Daoy (cell line): ENCODE data around the gene GALNT2. TPM values are rescaled to one million over a fixed set of nuclear protein-coding genes. Genes with fewer than 3 reads are reported as not detected.

Experiments
- DNase-seq: peaks from one replicate; pipeline ENCODE4 v3.0.0-alpha.2; 2015; ENCODE audit warnings: low read depth
- total RNA-seq: library from RNA; depleted of rRNA; stranded (reverse); fragments of >200 nt; shearing (Covaris generic); gene quantifications from 2 replicates; pipeline ENCODE4 v1.2.3, GENCODE V29; 2014

The GALNT2 gene
- total RNA-seq, 1 experiment from 2014 or later: 63.1 TPM

DNA sequence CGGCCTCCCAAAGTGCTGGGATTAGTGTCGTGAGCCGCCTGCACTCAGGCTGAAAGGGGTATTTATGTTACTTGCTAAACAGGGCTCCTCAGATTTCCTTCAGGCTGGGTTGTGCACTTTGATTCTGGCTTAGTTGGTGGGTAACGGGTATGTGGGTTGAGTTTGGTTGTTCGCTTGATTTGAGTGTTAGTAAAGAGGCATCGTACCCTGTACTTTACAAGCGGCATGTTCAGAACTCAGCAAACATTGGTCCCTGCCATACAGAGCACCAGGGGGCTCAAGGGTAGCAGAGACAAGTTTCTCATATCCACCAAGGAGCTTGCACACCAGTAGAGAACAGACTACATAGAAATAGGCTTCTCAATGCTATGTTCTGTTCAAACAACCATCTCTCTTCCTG, 211.3 kb downstream of the GALNT2 start:
- DNase-seq: no peak

DNA sequence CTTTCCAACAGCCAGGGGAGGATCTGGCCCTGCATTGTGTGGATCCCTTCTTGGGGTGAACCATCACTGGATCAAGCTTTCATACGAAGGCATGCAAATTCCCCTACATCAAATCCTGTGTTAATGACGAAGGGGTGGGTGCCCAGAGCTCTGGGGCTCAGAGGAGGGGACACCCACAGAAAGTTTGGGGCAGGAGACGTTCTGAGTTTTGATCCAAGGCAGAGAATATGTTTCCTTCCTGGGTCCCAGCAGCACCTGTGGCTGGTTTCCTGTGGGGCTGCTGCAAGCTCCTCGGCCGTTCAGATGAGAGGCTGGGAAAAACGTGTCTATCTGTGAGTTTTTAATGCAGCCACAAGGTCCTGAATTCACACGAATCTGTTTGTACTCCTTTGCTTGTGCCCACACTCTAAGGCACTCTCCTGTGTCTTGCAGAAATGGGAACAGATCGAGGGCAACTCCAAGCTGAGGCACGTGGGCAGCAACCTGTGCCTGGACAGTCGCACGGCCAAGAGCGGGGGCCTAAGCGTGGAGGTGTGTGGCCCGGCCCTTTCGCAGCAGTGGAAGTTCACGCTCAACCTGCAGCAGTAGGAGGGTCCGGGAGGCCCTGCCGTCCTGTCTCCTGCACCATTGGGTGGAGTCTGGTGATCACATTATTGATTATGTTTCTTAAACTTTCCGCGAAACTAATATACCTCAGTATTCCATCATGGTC, 212.0 kb downstream of the GALNT2 start:
- DNase-seq: no peak

DNA sequence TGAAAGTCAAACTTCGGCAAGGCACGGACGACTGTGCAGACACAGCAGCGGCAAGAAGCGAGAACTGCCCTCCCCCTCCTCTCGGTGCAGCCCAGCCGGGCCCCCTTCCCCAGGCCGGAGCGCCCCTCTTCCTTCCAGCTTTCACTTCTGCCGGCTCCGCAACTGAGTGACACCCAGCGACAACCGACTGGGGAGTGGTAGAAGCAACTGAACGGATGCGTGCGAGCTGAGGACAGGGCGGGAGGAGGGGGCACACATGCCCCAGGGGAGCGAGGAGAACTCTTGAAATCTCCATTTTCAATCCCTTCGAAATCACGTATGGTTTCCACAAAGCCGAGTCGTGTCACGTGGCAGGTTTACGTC, 212.5 kb downstream of the GALNT2 start:
- DNase-seq: no peak

DNA sequence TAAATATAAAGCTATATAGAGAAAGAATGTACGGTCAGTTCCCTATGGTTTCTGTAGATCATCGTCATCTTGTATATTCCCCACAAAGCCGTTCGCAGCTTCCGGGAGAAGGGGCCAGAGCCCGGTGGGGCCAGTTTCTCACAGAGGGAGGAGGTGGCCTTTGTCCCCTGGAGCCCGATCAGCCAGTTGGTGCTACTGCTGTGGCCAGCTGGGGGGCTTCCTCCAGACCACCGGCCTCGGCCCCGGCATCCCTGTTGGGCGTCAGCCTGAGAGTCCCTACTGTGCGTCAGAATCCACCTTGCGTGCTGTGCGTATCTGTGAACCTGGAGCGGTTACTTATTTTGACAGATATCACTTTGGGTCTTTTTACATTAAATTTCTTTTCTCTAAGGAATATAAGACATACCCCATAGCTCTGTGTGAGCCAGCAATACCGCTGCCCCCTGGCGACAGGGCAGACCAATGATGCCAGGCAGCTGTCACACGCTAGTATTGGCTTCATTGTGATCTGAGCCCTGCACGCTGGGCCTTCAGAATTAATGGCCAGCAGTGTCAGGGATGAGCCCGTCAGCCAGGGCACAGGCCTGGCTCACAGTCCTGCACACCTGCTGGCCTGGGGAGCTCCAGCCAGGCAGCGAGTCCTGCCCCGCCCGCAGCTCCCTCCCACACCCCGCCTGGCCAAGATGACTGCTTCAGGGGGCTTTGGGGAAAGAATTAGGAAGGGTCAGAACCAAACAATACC, 213.2 kb downstream of the GALNT2 start:
- DNase-seq: no peak

DNA sequence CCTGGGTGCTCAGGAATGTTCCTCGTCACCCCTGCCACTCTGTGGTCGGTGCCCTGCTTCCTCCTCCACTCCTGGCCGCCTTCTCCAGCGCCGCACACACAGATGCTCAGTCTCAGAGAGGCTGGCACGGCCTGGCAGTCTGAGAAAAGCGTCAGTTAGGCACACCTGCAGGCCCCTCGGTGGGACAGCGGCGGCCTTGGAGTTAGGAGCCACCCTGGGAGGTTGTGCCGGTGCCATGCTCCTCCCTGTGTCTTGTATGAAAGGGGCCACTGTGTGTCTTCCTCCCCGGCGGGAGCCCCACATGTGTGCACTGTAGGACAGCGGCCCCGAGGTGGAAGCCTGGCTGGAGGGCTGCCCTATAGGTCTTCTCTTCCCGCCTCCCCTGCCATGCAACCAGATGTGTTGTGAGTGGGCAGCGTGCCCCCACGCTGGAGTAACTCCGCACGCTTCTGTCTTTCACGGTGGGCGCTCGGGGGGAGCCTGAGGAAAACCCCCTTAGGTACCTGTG, 213.9 kb downstream of the GALNT2 start:
- no peak for DNase-seq

DNA sequence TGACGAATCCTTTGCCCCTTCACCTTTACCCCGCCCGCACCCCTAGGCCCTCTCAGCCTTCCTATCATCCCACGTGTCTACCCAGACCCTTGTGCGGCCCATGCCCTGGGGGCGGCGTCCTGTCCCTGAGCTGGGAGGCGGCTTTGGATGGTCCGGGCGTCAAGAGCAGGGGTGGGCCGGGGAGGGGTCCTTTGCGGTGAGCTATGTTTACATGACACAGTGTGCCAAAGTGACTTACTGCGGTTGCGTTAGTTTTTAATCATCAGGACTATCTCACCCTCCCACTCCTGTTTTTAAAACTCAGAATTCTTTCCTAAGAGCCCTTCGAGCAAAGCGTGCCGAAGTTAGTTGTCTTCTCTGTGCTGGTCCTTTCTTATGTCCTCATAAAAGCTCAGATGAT, 214.5 kb downstream of the GALNT2 start:
- no peak for DNase-seq

DNA sequence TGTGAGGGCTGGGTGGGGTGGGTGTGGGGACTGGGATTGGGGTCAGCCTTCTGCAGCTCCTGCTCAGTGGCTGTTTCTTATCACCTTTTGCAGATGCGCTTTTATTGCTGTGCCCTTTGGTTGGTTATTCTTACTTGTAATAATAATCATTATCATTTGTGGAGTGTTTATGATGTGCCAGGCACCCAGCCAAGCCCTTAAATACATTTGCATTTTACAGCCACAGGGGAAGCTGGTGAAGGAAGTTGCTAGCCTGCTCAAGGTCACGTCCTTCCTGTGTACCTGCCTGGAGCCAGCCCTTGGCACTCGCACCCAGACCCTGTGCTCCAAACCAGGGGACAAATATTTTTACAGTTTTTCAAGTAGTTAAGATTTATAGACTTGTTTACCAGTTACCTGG, 215.1 kb downstream of the GALNT2 start:
- no peak for DNase-seq

DNA sequence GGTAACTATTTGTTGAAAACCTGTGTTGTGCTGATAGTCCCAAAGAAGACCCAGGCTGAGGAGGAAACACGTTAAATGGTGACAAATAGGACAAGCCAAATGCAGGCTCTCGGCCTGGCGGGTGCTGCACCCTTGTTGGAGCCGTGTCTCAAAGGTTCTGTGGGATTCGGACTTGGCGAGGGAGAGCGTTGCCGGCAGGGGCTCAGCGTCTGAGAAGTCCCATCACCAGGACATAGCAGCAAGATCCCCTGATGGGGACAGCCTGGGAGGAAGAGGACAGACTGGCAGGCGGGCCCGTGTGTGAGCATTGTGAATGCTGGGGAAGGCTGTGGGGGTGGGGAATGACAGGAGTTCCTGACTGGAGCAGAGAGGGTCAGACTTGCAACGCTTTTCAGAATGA, 216.6 kb downstream of the GALNT2 start:
- no peak for DNase-seq

DNA sequence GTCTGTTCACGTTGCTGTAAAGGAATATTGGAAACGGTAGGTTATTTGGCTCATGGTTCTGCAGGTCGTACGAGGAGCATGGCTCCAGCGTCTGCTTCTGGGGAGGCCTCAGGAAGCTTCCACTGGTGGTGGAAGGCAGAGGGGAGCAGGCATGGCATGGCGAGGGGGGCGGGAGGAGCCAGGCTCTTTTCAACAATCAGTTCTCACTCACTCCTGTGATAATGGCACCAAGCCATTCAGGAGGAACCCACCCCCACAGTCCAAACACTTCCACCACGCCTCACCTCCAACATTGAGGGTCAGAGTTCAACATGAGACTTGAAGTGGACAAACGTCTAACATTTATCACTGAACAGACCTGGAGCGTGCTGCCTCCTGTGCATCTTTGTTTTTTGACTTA, 217.9 kb downstream of the GALNT2 start:
- no peak for DNase-seq

DNA sequence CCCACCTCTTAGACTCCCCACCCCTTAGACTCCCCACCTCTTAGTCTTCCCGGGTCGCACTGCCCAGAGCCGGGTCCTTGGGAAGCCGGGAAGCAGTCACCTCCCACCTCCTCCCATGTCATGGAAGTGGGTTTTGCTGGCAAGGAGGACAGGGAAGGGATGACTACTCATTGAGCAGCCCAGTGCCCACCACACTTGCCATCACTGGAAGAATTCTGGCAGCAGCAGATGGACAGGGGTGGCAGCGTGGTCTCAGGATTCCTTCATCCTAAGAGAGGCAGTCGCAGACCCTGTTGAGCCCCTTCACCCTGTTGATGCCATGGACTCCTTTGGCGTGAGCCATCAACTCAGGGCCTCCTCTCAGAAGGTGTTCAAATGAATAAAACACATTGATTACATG, 218.3 kb downstream of the GALNT2 start:
- DNase-seq: no peak

DNA sequence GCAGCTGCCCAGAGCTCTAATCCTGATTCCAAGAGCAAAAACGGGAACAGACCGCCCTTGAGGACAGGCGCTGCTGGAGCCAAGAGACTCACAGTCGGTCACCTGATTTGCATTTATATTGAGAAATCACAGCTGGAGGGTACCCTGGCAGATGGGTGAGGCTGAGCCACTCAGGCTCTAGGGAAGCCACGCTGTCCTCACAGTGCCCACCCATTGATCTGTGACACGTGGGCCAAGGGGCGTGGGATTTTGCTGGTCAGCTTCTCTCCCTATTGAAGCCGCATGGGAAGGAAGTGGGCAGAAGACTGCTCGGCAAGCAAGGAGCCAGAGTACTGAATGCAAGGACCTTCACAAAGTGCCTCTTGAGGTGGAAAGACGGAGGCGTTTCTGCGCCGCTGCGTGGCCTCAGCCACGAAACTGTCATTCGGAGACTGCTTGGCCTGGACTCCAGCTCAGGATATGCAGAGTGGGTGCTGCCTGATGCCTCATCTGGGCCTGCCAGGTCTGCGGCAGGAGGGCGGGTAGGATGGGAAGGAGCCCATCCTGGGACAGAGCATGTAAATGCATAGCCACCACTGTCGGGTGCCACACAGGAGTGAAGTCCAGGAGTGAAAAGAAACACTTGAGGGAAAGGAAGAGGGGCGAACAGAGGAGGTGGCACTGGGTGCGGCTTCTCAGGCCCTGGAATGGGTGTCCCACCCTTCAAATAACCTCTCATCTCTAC, 219.3 kb downstream of the GALNT2 start:
- no peak for DNase-seq

DNA sequence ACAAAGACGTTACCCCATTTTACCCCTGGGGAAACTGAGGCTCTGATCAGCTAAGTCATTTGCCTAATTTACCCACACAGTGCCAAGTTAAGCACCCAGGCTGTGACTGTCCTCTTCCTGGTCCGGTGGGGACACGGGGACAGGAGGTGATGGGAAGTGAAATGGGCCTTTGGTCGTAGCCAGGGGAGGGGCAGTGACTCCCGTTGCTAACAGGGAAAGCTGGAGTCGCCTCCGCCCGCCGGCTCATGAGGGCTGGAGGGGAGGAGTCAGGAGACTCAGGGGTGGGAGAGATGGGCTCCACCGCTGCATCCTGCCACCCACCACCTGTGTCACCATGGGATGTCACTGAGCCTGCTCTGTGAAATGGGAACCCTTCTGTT, 219.8 kb downstream of the GALNT2 start:
- DNase-seq: no peak

DNA sequence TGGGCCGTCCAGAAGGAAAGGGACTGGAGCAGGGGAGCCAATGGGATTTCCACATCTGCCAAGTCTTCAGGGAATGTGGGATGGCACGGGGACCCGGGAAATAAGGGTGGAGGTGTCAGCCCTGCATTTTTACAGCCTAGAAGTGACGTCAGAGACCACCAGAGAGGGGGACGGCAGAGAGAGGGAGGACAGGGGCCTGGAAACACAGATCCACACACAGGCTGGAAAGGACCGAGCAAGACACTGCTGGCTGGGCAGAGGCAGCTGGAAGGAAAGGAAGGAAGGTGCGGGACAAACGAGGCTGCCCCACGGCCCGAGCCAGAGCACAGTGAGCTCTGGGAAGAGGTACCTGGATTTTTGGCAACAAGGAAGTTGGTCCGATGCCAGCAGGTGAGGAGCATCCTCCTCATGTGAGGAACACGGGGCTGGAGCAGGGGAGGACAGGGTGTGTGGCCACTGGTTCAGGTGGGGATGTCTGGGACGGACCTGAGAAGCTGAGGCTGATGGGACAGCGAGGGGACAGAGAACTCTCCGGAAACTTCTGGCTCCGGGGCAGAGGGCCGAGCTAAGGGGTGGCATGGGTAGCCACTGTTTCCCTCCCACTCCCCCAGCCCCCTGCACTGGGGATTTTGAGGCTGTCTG, 220.8 kb downstream of the GALNT2 start:
- DNase-seq: no peak

DNA sequence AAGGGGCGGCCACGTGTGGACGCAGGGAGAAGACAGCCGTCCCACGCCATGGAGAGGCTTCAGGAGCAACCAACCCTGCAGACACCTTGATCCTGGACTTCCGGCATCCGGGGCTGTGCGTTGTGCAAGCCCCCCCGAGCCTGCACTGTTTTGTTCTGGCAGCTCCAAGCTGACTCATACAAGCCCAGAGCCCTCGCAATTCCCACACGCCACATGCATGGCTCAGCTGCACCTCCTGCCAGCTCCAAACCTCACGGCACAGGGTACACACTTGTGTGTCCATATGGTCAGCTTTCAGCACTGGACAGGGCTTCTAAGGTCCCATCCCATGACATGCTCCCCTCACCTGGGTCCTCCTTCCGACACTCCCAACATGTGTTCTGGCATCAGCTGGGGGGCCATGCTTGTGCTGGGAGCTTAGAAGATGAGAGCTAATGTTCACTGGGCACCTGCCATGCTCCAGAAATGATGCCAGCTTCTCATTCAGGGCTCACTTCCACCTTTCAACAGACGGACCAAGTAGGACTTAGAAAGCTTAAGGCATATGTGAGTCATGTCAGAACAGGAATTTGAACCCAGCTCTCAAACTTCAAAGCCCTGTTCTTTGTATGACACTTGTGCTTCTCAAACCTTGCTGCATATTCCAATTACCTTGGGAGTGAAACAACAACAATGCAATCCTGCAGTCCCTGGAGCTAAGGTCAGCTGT, 221.8 kb downstream of the GALNT2 start:
- peak; percentile 75 for DNase-seq

DNA sequence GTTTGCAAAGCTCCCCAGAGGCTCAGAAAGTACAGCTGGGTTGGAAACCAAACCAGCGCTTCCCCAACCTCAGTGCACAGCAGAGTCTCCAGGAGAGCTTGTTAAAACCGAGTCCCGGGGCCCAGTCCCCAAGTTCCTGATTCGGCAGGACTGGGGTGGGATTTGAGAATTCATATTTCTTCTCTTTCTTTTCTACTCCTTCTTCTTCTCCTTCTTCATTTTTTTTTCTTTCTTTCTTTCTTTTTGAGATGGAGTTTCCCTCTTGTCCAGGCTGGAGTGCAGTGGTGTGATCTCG, 222.3 kb downstream of the GALNT2 start:
- no peak for DNase-seq

DNA sequence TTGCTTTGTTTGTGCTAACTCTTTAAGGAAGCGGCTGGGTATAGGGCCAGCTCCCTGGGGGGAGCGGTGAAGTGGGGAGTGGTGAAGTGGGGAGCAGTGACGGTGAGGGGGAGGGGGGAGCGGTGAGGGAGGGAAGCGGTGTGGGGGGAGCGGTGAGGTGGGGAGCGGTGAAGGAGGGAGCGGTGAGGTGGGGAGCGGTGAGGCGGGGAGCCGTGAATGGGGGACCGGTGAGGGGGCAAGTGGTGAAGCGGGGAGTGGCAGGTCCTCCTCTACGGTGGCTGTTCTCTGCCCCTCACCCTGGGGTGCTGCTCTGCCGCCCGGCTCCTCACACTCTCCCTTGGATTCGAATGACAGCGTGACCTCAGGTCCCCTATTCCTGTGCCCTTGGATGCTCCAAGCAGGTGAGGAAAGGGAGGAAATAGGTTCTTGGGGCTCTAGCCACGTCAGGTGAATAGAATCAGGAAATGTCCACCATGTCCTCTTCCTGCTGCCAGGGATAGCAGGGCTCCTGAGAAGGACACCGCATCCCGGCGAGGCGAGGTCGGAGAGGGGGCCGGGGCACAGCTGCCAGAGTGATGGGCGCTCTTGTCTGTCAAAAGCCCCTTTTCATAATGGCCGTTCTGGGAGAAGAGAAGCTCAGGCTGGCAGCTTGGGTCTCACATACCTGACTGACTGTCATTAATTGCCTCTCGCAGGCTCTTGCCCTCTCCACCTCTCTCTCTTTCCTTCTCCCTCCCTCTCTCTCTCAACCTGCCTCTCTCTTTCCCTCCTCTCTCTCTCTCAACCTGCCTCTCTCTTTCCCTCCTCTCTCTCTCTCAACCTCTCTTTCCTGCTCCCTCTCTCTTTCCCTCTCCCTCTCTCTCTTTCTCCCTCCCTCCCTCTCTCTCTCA, 224.9 kb downstream of the GALNT2 start:
- no peak for DNase-seq

DNA sequence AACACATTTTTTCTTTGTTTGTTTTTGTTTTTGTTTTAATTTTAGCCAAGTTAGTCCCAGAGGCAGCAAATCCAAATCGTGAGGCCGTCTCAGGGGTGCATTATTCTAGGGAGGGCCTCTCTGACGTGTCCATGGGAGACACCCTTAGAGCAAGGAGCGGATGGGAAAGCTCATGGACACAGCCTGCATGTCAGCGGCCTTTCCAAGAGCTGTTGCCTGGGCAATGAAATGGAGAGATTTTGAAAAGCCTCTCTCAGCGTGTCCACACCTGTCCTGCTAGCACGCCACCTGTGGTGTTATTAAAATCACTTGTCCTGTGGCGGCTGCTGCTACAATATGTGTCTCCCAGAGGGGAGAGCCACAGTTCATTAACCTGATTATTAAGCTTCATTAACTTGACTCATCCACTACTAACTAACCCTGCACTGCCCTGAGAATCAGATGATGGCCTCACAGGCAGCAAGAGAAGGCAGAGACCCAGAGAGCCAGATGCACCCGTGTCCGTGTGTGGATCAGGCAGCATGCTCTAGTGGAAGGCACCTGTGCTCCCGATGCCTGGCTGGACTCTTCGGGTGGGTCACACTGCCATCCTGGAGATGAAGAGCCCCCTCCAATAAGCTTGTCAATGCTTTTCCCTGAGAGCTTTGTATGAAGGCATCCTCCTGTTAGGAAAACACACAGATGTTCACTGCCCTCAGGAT, 225.8 kb downstream of the GALNT2 start:
- no peak for DNase-seq

DNA sequence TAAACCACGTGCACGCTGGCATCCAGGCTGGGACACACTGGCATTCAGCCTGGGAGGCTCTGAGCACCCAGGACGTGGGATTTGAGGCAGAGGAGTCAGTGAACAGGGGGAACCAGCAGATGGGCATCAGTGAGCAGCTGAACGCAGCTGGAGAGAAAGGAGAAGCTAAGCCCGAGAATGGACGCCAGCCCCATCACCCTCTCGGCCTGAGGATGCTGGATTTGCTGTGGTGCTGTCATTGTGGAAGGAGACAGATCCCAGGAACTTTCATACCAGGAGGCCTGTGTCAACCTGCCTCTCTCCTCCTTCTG, 226.3 kb downstream of the GALNT2 start:
- no peak for DNase-seq

DNA sequence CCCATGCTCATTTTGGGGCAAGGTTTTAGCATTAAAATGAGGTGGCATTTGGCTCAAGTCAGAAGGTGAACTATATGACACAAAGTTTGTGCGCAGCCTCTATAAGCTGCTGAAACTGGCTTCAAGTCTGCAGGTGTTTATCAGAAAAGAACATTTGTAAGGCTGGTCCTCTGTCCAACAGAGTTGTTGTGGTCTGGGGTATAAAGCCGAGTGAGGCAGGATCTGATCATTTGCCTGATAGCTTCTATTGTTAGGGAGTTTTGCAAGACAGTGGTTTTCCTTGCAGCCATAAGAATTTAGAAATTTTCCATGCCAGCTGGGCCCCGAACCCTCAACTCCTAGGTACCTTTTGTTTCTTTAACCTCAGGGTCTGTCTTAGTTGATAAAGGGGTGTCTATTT, 228.3 kb downstream of the GALNT2 start:
- no peak for DNase-seq

DNA sequence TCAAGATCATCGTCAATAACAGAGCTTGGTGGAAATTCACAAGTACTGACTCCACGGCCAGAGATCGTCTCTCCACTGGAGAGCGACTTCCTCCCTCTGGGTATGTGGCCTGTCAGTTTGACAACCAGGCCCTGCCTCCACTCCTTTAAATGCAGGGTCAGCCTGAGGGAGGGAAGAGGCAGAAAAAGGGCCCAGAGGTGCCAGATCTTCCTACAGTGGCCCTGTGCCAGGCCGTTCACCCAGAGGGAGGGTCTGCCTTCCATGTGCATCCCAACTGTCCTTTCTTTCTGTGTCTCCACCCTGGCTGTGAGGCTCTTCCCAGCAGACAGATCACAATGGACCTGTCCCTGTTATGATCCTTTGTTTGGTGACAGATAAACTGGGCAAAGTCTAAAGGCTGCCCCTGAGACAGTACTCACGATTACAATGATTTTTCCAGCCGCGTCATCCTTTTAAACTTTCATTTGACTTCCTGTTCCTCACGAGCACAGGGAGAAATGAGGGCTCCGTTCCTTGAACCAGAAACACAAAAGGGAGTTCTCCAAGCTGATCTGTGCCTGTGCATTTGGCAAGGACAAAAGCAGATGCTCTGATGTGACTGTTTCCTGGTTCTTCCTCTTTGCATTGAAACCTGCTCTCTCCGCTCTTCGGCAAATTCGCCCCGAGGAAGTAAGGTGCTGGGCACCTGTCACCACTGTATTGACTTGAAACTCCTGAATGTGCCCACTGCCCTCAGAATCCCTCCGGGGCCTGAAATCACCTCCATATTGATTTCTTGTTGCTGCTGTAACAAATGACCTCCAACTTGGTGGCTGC, 232.4 kb downstream of the GALNT2 start:
- no peak for DNase-seq
